ENCODE data around the gene SUMO1. TPM values are rescaled to one million over a fixed set of nuclear protein-coding genes. Genes with fewer than 3 reads are reported as not detected.

SUMO1 gene
- total RNA-seq, 2 experiments from 2014 or later = 69.8 to 98.9 TPM

- BruUV-seq (replicated peaks) = no TSS peak
- intact Hi-C loops (cut with micrococcal nuclease; ENCODE audit: unreplicated experiment) = loop anchor here (1.0 to 10.0 kb wide), 6 partner anchors 76 to 941 kb away; no protein-coding TSS in a partner anchor
- H3K4me1 ChIP-seq (ENCODE audit: insufficient read depth, low read length, poor library complexity, severe bottlenecking) = no peaks in the 10 kb centered on the region
- H3K4me2 ChIP-seq (ENCODE audit: low read length) = no peak overlapping the region
- H3K36me3 ChIP-seq (ENCODE audit: insufficient read depth, low read length) = no peaks in the 10 kb centered on the region
- TF ChIP-seq CTCF (conservative IDR thresholded peaks at IDR 0.05; ENCODE audit: low read length) (peak; percentile 97), EZH2phosphoT487 (IDR thresholded peaks at IDR 0.05; ENCODE audit: borderline replicate concordance, low read depth, low read length) (no peak)
- no peak overlapping the region for H3K4me3 ChIP-seq (ENCODE audit: low read depth, low read length, poor library complexity, severe bottlenecking)
- CTCF ChIA-PET (ENCODE audit: unreplicated experiment) = no interaction called here
- no peak overlapping the region for H2AFZ ChIP-seq (ENCODE audit: low read length)
- H3K79me2 ChIP-seq (ENCODE audit: insufficient read depth, low read depth, low read length) = no peaks in the 10 kb centered on the region
- no peak overlapping the region for H3K27ac ChIP-seq (ENCODE audit: low read depth, low read length, poor library complexity, severe bottlenecking)
- H4K20me1 ChIP-seq (ENCODE audit: insufficient read depth, low read length) = no peaks in the 10 kb centered on the region
- H3K9me2 ChIP-seq (ENCODE audit: insufficient read depth, low read length) = no peaks in the 10 kb centered on the region
- peak; percentile 67 for DNase-seq (ENCODE audit: low spot score)
- H3K9me3 ChIP-seq (ENCODE audit: low read length) = no peaks in the 10 kb centered on the region
- POLR2A ChIA-PET = interaction anchor here (0.6 to 0.8 kb wide), 3 partner anchors 31 to 348 kb away, joined by 3 read pairs; no protein-coding TSS in a partner anchor
Observed at GRCh38 chr2:202178346-202178958, 59.9 kb downstream of the SUMO1 start.

- ChIA-PET CTCF (ENCODE audit: unreplicated experiment) (no interaction called here), POLR2A (interaction anchor here (0.6 kb wide), 4 partner anchors 9 to 306 kb away, joined by 3 to 4 read pairs (median 3); no protein-coding TSS in a partner anchor)
- no peak for DNase-seq (ENCODE audit: low spot score)
- H3K27ac ChIP-seq (ENCODE audit: low read depth, low read length, poor library complexity, severe bottlenecking) = no peak overlapping the region
- no peaks in the 10 kb centered on the region for H3K79me2 ChIP-seq (ENCODE audit: insufficient read depth, low read depth, low read length)
- intact Hi-C loops (cut with micrococcal nuclease; ENCODE audit: unreplicated experiment) = loop anchor here (10.0 kb wide), 2 partner anchors 208 to 508 kb away; no protein-coding TSS in a partner anchor
- no peaks in the 10 kb centered on the region for H4K20me1 ChIP-seq (ENCODE audit: insufficient read depth, low read length)
- BruUV-seq (replicated peaks) = no TSS peak
- H3K9me3 ChIP-seq (ENCODE audit: low read length) = no peaks in the 10 kb centered on the region
- no peaks in the 10 kb centered on the region for H3K36me3 ChIP-seq (ENCODE audit: insufficient read depth, low read length)
- TF ChIP-seq EZH2phosphoT487 (IDR thresholded peaks at IDR 0.05; ENCODE audit: borderline replicate concordance, low read depth, low read length) (no peak), CTCF (conservative IDR thresholded peaks at IDR 0.05; ENCODE audit: low read length) (no peak)
- no peaks in the 10 kb centered on the region for H3K9me2 ChIP-seq (ENCODE audit: insufficient read depth, low read length)
- H3K4me3 ChIP-seq (ENCODE audit: low read depth, low read length, poor library complexity, severe bottlenecking) = no peak overlapping the region
- no peak overlapping the region for H3K4me2 ChIP-seq (ENCODE audit: low read length)
- H2AFZ ChIP-seq (ENCODE audit: low read length) = no peak overlapping the region
- no peaks in the 10 kb centered on the region for H3K4me1 ChIP-seq (ENCODE audit: insufficient read depth, low read length, poor library complexity, severe bottlenecking)
Observed at GRCh38 chr2:202172439-202173211, 65.8 kb downstream of the SUMO1 start.

Data from OCI-LY7 (cell line).